ENCODE results near the gene GCNA. TPM values are rescaled to one million over a fixed set of nuclear protein-coding genes. Genes with fewer than 3 reads are reported as not detected.
"Not testable (repeated sequence)": the region's sequence is repeated elsewhere in the genome, so short reads cannot be mapped to it uniquely, and the experiment has no call there.

Gene GCNA
- total RNA-seq, 4 donors from 2014 or later = 0.35 to 3.1 (median 0.84) TPM

GRCh38 chrX:71607488-71607887 is 29.3 kb downstream of the GCNA start:
- Histone ChIP-seq H3K27ac (no peak overlapping the region), H3K4me1 (no peaks in the 10 kb centered on the region), H3K9me3 (peaks cover 0 to 6% (median 0%) of the 10 kb centered on the region in 3 donors), H3K4me3 (no peak overlapping the region), H3K36me3 (peaks cover 7 to 84% (median 8%) of the 10 kb centered on the region in 3 donors), H3K27me3 (no peaks in the 10 kb centered on the region)
- WGBS, 2 donors = 92 to 100% methylated on average over 2 of the region's 2 CpGs
- TF ChIP-seq, protein P1, sequence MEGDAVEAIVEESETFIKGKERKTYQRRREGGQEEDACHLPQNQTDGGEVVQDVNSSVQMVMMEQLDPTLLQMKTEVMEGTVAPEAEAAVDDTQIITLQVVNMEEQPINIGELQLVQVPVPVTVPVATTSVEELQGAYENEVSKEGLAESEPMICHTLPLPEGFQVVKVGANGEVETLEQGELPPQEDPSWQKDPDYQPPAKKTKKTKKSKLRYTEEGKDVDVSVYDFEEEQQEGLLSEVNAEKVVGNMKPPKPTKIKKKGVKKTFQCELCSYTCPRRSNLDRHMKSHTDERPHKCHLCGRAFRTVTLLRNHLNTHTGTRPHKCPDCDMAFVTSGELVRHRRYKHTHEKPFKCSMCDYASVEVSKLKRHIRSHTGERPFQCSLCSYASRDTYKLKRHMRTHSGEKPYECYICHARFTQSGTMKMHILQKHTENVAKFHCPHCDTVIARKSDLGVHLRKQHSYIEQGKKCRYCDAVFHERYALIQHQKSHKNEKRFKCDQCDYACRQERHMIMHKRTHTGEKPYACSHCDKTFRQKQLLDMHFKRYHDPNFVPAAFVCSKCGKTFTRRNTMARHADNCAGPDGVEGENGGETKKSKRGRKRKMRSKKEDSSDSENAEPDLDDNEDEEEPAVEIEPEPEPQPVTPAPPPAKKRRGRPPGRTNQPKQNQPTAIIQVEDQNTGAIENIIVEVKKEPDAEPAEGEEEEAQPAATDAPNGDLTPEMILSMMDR (IDR thresholded peaks at IDR 0.05) = no peak
- no peak for TF ChIP-seq POLR2A (IDR thresholded peaks at IDR 0.05)
- no peak for DNase-seq
- intact Hi-C loops (cut with DNase I) = no loop called here

- Histone ChIP-seq H3K9me3 (no peaks in the 10 kb centered on the region), H3K27ac (no peak overlapping the region), H3K36me3 (peaks cover 7 to 86% (median 8%) of the 10 kb centered on the region in 3 donors), H3K27me3 (no peaks in the 10 kb centered on the region), H3K4me3 (no peak overlapping the region), H3K4me1 (no peaks in the 10 kb centered on the region)
- intact Hi-C loops (cut with DNase I) = no loop called here
- no peak for DNase-seq
- 74 to 85% methylated on average over 3 of the region's 3 CpGs for WGBS, 2 donors
- no peak for TF ChIP-seq POLR2A (IDR thresholded peaks at IDR 0.05)
- TF ChIP-seq, protein P1 (IDR thresholded peaks at IDR 0.05) = no peak
Observed at GRCh38 chrX:71609095-71609750, 31.0 kb downstream of the GCNA start.

- H3K4me3 ChIP-seq; H3K27ac ChIP-seq; H3K27me3 ChIP-seq; H3K9me3 ChIP-seq; DNase-seq; H3K4me1 ChIP-seq; intact Hi-C loops (cut with DNase I): not testable (repeated sequence)
- 84% methylated on average over 7 of the region's 9 CpGs; no CpG with 5 or more reads in 1 of the 2 donors for WGBS, 2 donors
- H3K36me3 ChIP-seq = peaks cover 7 to 70% (median 8%) of the 10 kb centered on the region in 3 donors
Observed at GRCh38 chrX:71611736-71612135, 33.5 kb downstream of the GCNA start.

GRCh38 chrX:71612256-71612655 is 34.0 kb downstream of the GCNA start:
- Histone ChIP-seq H3K36me3 (peaks cover 7 to 67% (median 8%) of the 10 kb centered on the region in 3 donors), H3K4me3 (no peak overlapping the region), H3K27ac (no peak overlapping the region), H3K9me3 (no peaks in the 10 kb centered on the region), H3K27me3 (no peaks in the 10 kb centered on the region), H3K4me1 (no peaks in the 10 kb centered on the region)
- no peak for DNase-seq
- WGBS, 2 donors = 78% methylated on average over 3 to 8 of the region's 8 CpGs
- TF ChIP-seq, protein P1 (IDR thresholded peaks at IDR 0.05) = no peak
- no peak for TF ChIP-seq POLR2A (IDR thresholded peaks at IDR 0.05)
- intact Hi-C loops (cut with DNase I) = no loop called here

GRCh38 chrX:71615056-71615455 is 36.8 kb downstream of the GCNA start:
- Histone ChIP-seq H3K27ac (no peak overlapping the region), H3K27me3 (no peaks in the 10 kb centered on the region), H3K4me3 (no peak overlapping the region), H3K4me1 (no peaks in the 10 kb centered on the region), H3K9me3 (no peaks in the 10 kb centered on the region), H3K36me3 (peaks cover 7 to 49% (median 8%) of the 10 kb centered on the region in 3 donors)
- intact Hi-C loops (cut with DNase I) = no loop called here
- 88% methylated on average over 3 to 4 of the region's 4 CpGs for WGBS, 2 donors
- DNase-seq = no peak
- TF ChIP-seq, protein P1 (IDR thresholded peaks at IDR 0.05) = no peak
- TF ChIP-seq POLR2A (IDR thresholded peaks at IDR 0.05) = no peak

Data from esophagus squamous epithelium (tissue), 5 donors.